SK-N-SH (cell line): Measurements from ENCODE around the gene FOXR1. TPM values are rescaled to one million over a fixed set of nuclear protein-coding genes. Genes with fewer than 3 reads are reported as not detected.

ENCODE experiments used
- NRF1 ChIP-seq: IDR thresholded peaks from 2 replicates; pipeline ENCODE4 v1.6.1; 2012; ENCODE audit warnings: low read depth, mild to moderate bottlenecking, low read length
- RAD21 ChIP-seq: IDR thresholded peaks from 2 replicates; pipeline ENCODE4 v1.6.1; 2012; ENCODE audit warnings: mild to moderate bottlenecking, low read length
- USF1 ChIP-seq: IDR thresholded peaks from 2 replicates; pipeline ENCODE4 v1.4.0; 2012; ENCODE audit warnings: low read depth, borderline replicate concordance
- polyA plus RNA-seq, 3 experiments: library from polyadenylated mRNA; depleted of rRNA; stranded (reverse); fragments of >200 nt; gene quantifications; 2 replicates each; pipeline ENCODE4 v1.2.3, GENCODE V29; 2012
- small RNA-seq, 7 experiments: library from RNA; depleted of rRNA; stranded (forward); fragments of <200 nt; gene quantifications; one replicate each; pipeline ENCODE3, GENCODE V24; 2012

The FOXR1 gene
- polyA plus RNA-seq, 1 of the 3 experiments (the other 2 are of a cell fraction), result not detected

- TF ChIP-seq RAD21 (peak; percentile 61), USF1 (peak; percentile 68; the same call in 1 of the 2 replicates), NRF1 (peak; percentile 93)
These were observed 58.9 kb downstream of the FOXR1 start, which contains the start of gene SLC37A4 (continued) for GRCh38 chr11:119030329-119031047.

Small RNA genes lying within 50 kb of the gene (small RNA-seq; reads per million reads assigned to genes)
- gene AP003392.2 (0 reads per million in 7 experiments), gene RF00017 (0 reads per million in 7 experiments), gene RF00019 (0 reads per million in 7 experiments), gene RN7SL688P (0 reads per million in 7 experiments)

Other genes starting within 250 kb of the FOXR1 start
- gene DDX6, start 180.6 kb upstream of the FOXR1 start, polyA plus RNA-seq (2012; rRNA removed), result 7.9 and 13.0 TPM in 2 replicates
- 0.02 TPM in 1 of 2 replicates, not detected in the other for gene CXCR5, start 87.9 kb upstream of the FOXR1 start, polyA plus RNA-seq (2012; rRNA removed)
- gene BCL9L, start 45.8 kb upstream of the FOXR1 start, polyA plus RNA-seq (2012; rRNA removed), result 4.5 and 12.1 TPM in 2 replicates
- 0.15 and 0.21 TPM in 2 replicates for gene UPK2, start 15.5 kb upstream of the FOXR1 start, polyA plus RNA-seq (2012; rRNA removed)
- gene CENATAC, start 26.4 kb downstream of the FOXR1 start, polyA plus RNA-seq (2012; rRNA removed), result 16.0 and 19.8 TPM in 2 replicates
- gene RPS25, start 46.6 kb downstream of the FOXR1 start, polyA plus RNA-seq (2012; rRNA removed), result 2,335 and 2,688 TPM in 2 replicates
- gene TRAPPC4, start 47.0 kb downstream of the FOXR1 start, polyA plus RNA-seq (2012; rRNA removed), result 299 and 368 TPM in 2 replicates
- 21.8 and 22.1 TPM in 2 replicates for gene SLC37A4, start 59.1 kb downstream of the FOXR1 start, polyA plus RNA-seq (2012; rRNA removed)
- 90.8 and 105 TPM in 2 replicates for gene HYOU1, start 85.4 kb downstream of the FOXR1 start, polyA plus RNA-seq (2012; rRNA removed)
- 13.8 and 14.8 TPM in 2 replicates for gene VPS11, start 96.1 kb downstream of the FOXR1 start, polyA plus RNA-seq (2012; rRNA removed)
- 69.4 and 77.4 TPM in 2 replicates for gene HMBS, start 113.1 kb downstream of the FOXR1 start, polyA plus RNA-seq (2012; rRNA removed)
- 99.5 and 128 TPM in 2 replicates for gene DPAGT1, start 130.1 kb downstream of the FOXR1 start, polyA plus RNA-seq (2012; rRNA removed)
- 7.6 and 8.6 TPM in 2 replicates for gene C2CD2L, start 135.6 kb downstream of the FOXR1 start, polyA plus RNA-seq (2012; rRNA removed)
- 21.8 and 36.1 TPM in 2 replicates for gene HINFP, start 149.8 kb downstream of the FOXR1 start, polyA plus RNA-seq (2012; rRNA removed)
- gene ABCG4, start 177.3 kb downstream of the FOXR1 start, polyA plus RNA-seq (2012; rRNA removed), result 0.50 and 0.72 TPM in 2 replicates
- gene NLRX1, start 197.0 kb downstream of the FOXR1 start, polyA plus RNA-seq (2012; rRNA removed), result 13.7 and 13.8 TPM in 2 replicates
- gene NHERF4, start 213.7 kb downstream of the FOXR1 start, polyA plus RNA-seq (2012; rRNA removed), result not detected in 2 replicates
- gene CBL, start 234.6 kb downstream of the FOXR1 start, polyA plus RNA-seq (2012; rRNA removed), result 9.5 and 10.4 TPM in 2 replicates